Measurements from ENCODE around the gene SAE1.
"Not testable (repeated sequence)": the region's sequence is repeated elsewhere in the genome, so short reads cannot be mapped to it uniquely, and the experiment has no call there.

Gene SAE1

GRCh38 chr19:47132194-47132852 lies 1.7 kb downstream of the SAE1 start:
- DNase-seq = no peak

- no peak for DNase-seq
Measured at GRCh38 chr19:47133021-47133471, 2.4 kb downstream of the SAE1 start.

GRCh38 chr19:47134545-47134944 lies 3.9 kb downstream of the SAE1 start:
- no peak for DNase-seq

- no peak for DNase-seq
Measured at GRCh38 chr19:47135156-47135555, 4.5 kb downstream of the SAE1 start.

GRCh38 chr19:47141252-47141651 lies 10.6 kb downstream of the SAE1 start:
- not testable (repeated sequence) for DNase-seq

GRCh38 chr19:47141695-47142094 lies 11.1 kb downstream of the SAE1 start:
- DNase-seq = no peak

GRCh38 chr19:47142779-47143178 lies 12.1 kb downstream of the SAE1 start:
- DNase-seq = no peak

- no peak for DNase-seq
Measured at GRCh38 chr19:47143322-47144073, 12.9 kb downstream of the SAE1 start.

- no peak for DNase-seq
Measured at GRCh38 chr19:47144630-47145029, 14.0 kb downstream of the SAE1 start.

- DNase-seq = no peak
Measured at GRCh38 chr19:47145639-47146486, 15.2 kb downstream of the SAE1 start.

GRCh38 chr19:47146920-47147319 lies 16.3 kb downstream of the SAE1 start:
- DNase-seq = no peak

GRCh38 chr19:47151627-47152026 lies 21.0 kb downstream of the SAE1 start:
- DNase-seq = no peak

GRCh38 chr19:47152205-47152604 lies 21.6 kb downstream of the SAE1 start:
- no peak for DNase-seq

GRCh38 chr19:47152632-47153031 lies 22.0 kb downstream of the SAE1 start:
- DNase-seq = peak; percentile 29

GRCh38 chr19:47153266-47153665 lies 22.6 kb downstream of the SAE1 start:
- DNase-seq = no peak

- DNase-seq = peak; percentile 31
Measured at GRCh38 chr19:47155148-47155547, 24.5 kb downstream of the SAE1 start.

- no peak for DNase-seq
Measured at GRCh38 chr19:47156861-47157430, 26.3 kb downstream of the SAE1 start.

GRCh38 chr19:47157431-47158321 lies 27.0 kb downstream of the SAE1 start:
- DNase-seq = peak; percentile 56

- no peak for DNase-seq
Measured at GRCh38 chr19:47158367-47158791, 27.7 kb downstream of the SAE1 start.

GRCh38 chr19:47158879-47159503 lies 28.4 kb downstream of the SAE1 start:
- no peak for DNase-seq

GRCh38 chr19:47161876-47162489 lies 31.3 kb downstream of the SAE1 start:
- no peak for DNase-seq
